ENCODE measurements around the gene MAP4. TPM values are rescaled to one million over a fixed set of nuclear protein-coding genes. Genes with fewer than 3 reads are reported as not detected.
"Not testable (repeated sequence)": the region's sequence is repeated elsewhere in the genome, so short reads cannot be mapped to it uniquely, and the experiment has no call there.

MAP4 gene
- polyA plus RNA-seq, 1 donor from 2014 or later, result 186 TPM

- H3K27me3 ChIP-seq (ENCODE audit: insufficient read depth, low read depth, low read length), result no peaks in the 10 kb centered on the region
- H3K4me3 ChIP-seq (ENCODE audit: low read length), result no peak overlapping the region
- peaks cover 42% of the 10 kb centered on the region for H3K79me2 ChIP-seq (replicated peaks; ENCODE audit: insufficient read depth, low read length)
- H3K27ac ChIP-seq (ENCODE audit: low read length), result no peak overlapping the region
- no peak overlapping the region for H3K9ac ChIP-seq (ENCODE audit: low read length)
- no peaks in the 10 kb centered on the region for H3K36me3 ChIP-seq (ENCODE audit: insufficient read depth, low read length)
- H4K20me1 ChIP-seq (ENCODE audit: insufficient read depth), result no peaks in the 10 kb centered on the region
- TF ChIP-seq RAD21 (conservative IDR thresholded peaks at IDR 0.05) (no peak), EZH2 (IDR thresholded peaks at IDR 0.05; ENCODE audit: borderline replicate concordance, insufficient read depth, low read length, poor library complexity, severe bottlenecking) (no peak), POLR2AphosphoS5 (IDR thresholded peaks at IDR 0.05) (no peak), EP300 (conservative IDR thresholded peaks at IDR 0.05; ENCODE audit: poor library complexity, severe bottlenecking) (no peak), SMC3 (conservative IDR thresholded peaks at IDR 0.05; ENCODE audit: poor library complexity) (no peak), TAF1 (IDR thresholded peaks at IDR 0.05; ENCODE audit: low read depth) (no peak), REST (IDR thresholded peaks at IDR 0.05; ENCODE audit: borderline replicate concordance) (no peak), MXI1 (conservative IDR thresholded peaks at IDR 0.05; ENCODE audit: poor library complexity, severe bottlenecking) (no peak)
- TF ChIP-seq, protein P1, sequence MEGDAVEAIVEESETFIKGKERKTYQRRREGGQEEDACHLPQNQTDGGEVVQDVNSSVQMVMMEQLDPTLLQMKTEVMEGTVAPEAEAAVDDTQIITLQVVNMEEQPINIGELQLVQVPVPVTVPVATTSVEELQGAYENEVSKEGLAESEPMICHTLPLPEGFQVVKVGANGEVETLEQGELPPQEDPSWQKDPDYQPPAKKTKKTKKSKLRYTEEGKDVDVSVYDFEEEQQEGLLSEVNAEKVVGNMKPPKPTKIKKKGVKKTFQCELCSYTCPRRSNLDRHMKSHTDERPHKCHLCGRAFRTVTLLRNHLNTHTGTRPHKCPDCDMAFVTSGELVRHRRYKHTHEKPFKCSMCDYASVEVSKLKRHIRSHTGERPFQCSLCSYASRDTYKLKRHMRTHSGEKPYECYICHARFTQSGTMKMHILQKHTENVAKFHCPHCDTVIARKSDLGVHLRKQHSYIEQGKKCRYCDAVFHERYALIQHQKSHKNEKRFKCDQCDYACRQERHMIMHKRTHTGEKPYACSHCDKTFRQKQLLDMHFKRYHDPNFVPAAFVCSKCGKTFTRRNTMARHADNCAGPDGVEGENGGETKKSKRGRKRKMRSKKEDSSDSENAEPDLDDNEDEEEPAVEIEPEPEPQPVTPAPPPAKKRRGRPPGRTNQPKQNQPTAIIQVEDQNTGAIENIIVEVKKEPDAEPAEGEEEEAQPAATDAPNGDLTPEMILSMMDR (IDR thresholded peaks at IDR 0.05; ENCODE audit: poor library complexity, severe bottlenecking), result no peak
- H3K9me2 ChIP-seq (ENCODE audit: insufficient read depth, low read length), result no peaks in the 10 kb centered on the region
- H3F3A ChIP-seq (ENCODE audit: insufficient read depth, low read length, poor library complexity, severe bottlenecking), result no peaks in the 10 kb centered on the region
- H2AFZ ChIP-seq (ENCODE audit: low read depth, low read length), result no peak overlapping the region
- H3K9me3 ChIP-seq (ENCODE audit: low read length), result no peaks in the 10 kb centered on the region
- no peak overlapping the region for H3K4me2 ChIP-seq (ENCODE audit: low read length)
These were observed 48.1 kb upstream of the MAP4 start for GRCh38 chr3:48064292-48064829.

- not testable (repeated sequence) for H3K4me3 ChIP-seq (ENCODE audit: low read length); H3K27ac ChIP-seq (ENCODE audit: low read length); H2AFZ ChIP-seq (ENCODE audit: low read depth, low read length); H3K4me2 ChIP-seq (ENCODE audit: low read length); H3K9me3 ChIP-seq (ENCODE audit: low read length); H3K9me2 ChIP-seq (ENCODE audit: insufficient read depth, low read length); H3F3A ChIP-seq (ENCODE audit: insufficient read depth, low read length, poor library complexity, severe bottlenecking); H3K36me3 ChIP-seq (ENCODE audit: insufficient read depth, low read length); H4K20me1 ChIP-seq (ENCODE audit: insufficient read depth); H3K27me3 ChIP-seq (ENCODE audit: insufficient read depth, low read depth, low read length); H3K9ac ChIP-seq (ENCODE audit: low read length)
- H3K79me2 ChIP-seq (replicated peaks; ENCODE audit: insufficient read depth, low read length), result peaks cover 44% of the 10 kb centered on the region
These were observed 45.4 kb upstream of the MAP4 start for GRCh38 chr3:48061586-48061985.

DNA sequence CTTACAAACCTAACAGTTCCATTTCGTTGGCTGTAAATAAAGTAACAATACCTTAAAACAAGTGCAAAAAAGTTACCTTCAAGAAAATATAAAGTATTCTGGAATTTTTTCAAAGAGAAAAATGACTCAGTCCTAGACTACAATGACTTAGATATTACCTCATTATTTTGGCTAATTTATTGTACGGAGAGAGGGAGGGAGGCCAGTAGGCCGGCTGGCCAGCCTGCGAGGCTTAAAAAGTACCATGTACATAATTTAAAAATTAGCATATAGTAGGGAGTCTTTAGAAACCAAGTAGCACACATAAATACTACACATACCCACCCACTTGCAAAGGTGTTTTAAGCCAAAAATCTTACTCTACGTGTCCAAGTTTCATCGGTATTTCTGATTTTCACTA, 41.9 kb upstream of the MAP4 start:
- no peaks in the 10 kb centered on the region for H3K9me3 ChIP-seq (ENCODE audit: low read length)
- H3K36me3 ChIP-seq (ENCODE audit: insufficient read depth, low read length), result no peaks in the 10 kb centered on the region
- H3K9me2 ChIP-seq (ENCODE audit: insufficient read depth, low read length), result no peaks in the 10 kb centered on the region
- peaks cover 19% of the 10 kb centered on the region for H3K79me2 ChIP-seq (replicated peaks; ENCODE audit: insufficient read depth, low read length)
- no peak overlapping the region for H3K4me3 ChIP-seq (ENCODE audit: low read length)
- no peak overlapping the region for H3K9ac ChIP-seq (ENCODE audit: low read length)
- TF ChIP-seq EZH2 (IDR thresholded peaks at IDR 0.05; ENCODE audit: borderline replicate concordance, insufficient read depth, low read length, poor library complexity, severe bottlenecking) (no peak), SMC3 (conservative IDR thresholded peaks at IDR 0.05; ENCODE audit: poor library complexity) (no peak), POLR2AphosphoS5 (IDR thresholded peaks at IDR 0.05) (no peak)
- no peaks in the 10 kb centered on the region for H4K20me1 ChIP-seq (ENCODE audit: insufficient read depth)
- H3K27me3 ChIP-seq (ENCODE audit: insufficient read depth, low read depth, low read length), result no peaks in the 10 kb centered on the region
- H3K27ac ChIP-seq (ENCODE audit: low read length), result no peak overlapping the region
- no peaks in the 10 kb centered on the region for H3F3A ChIP-seq (ENCODE audit: insufficient read depth, low read length, poor library complexity, severe bottlenecking)
- no peak overlapping the region for H3K4me2 ChIP-seq (ENCODE audit: low read length)
- no peak overlapping the region for H2AFZ ChIP-seq (ENCODE audit: low read depth, low read length)
